ENCODE results near the gene GCSAM.

DNA sequence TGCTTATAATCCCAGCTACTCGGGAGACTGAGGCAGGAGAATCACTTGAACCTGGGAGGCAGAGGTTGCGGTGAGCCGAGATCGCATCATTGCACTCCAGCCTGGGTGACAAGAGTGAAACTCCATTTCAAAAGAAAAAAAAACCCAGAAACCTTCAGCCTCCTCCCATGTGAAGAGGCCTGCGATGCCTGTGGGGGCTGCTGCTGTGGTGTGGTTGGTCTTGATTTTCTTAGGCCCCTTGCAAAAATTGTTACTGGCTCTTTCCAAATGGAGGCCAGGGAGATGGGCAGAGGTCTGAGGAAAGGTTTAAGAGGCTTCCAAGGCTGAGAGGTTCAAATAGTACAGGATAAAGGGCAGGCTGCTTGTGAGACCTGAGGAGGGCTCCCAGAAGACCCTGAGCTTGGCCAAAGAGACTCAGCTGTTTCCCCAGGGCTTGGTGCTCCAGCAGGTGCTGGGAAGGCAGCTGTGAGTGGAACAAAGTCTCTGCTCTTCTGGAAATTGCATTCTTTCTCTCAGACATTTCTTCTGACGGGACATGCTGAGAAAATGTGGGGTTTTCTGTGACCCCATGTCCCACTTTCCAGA is 18.4 kb downstream of the GCSAM start:
- TF ChIP-seq, protein P1, sequence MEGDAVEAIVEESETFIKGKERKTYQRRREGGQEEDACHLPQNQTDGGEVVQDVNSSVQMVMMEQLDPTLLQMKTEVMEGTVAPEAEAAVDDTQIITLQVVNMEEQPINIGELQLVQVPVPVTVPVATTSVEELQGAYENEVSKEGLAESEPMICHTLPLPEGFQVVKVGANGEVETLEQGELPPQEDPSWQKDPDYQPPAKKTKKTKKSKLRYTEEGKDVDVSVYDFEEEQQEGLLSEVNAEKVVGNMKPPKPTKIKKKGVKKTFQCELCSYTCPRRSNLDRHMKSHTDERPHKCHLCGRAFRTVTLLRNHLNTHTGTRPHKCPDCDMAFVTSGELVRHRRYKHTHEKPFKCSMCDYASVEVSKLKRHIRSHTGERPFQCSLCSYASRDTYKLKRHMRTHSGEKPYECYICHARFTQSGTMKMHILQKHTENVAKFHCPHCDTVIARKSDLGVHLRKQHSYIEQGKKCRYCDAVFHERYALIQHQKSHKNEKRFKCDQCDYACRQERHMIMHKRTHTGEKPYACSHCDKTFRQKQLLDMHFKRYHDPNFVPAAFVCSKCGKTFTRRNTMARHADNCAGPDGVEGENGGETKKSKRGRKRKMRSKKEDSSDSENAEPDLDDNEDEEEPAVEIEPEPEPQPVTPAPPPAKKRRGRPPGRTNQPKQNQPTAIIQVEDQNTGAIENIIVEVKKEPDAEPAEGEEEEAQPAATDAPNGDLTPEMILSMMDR (conservative IDR thresholded peaks at IDR 0.05; ENCODE audit: low read length) = no peak
- TF ChIP-seq EZH2phosphoT487 (IDR thresholded peaks at IDR 0.05; ENCODE audit: borderline replicate concordance) = no peak

Data from Loucy (cell line).